ENCODE results near the gene DEFB108B. TPM values are rescaled to one million over a fixed set of nuclear protein-coding genes. Genes with fewer than 3 reads are reported as not detected.
"Not testable (repeated sequence)": the region's sequence is repeated elsewhere in the genome, so short reads cannot be mapped to it uniquely, and the experiment has no call there.

Gene DEFB108B
- polyA plus RNA-seq, 1 donor, result not detected

DNA sequence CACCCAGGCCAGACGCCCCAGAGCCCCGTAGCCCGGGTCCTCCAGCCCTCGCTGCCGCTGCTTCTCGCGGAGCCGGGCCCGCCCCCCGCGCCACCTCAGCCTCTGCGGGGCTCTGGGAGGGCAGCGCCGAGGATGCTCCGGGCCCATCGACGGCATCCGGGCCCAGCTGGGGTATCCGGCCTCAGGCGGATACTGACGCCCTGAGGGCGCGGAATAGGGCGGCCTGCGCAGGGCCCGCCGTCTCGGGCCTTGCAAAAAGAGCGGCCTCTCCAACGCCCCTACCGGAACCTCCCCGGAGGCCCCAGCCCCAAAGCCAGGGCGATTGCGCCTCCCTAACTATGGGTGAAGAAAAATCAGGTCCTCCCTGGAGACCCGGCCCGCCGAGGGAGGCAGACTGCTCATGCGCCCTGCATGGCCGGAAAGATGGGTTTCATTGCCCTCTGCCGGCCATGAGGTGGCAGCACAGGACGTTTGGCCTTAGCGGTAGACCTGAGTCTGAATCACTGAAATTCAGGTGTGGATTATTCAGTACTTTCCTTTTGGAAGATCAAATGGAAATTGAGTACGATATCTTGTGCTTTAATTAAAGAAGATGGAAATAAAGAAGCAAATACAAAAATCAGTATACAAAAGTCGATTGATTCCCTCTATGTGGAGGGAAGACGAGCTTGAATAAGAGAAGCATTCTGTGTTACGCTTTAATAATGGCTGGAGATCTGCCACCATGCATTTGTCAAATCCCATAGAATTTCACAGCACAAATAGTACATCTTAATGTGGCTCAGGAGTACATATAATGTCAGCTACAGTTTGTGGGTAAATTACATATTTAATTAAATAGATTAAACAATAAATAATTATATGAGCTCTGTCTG, 19.3 kb upstream of the DEFB108B start:
- DNase-seq (ENCODE audit: low read depth), result not testable (repeated sequence)

DNA sequence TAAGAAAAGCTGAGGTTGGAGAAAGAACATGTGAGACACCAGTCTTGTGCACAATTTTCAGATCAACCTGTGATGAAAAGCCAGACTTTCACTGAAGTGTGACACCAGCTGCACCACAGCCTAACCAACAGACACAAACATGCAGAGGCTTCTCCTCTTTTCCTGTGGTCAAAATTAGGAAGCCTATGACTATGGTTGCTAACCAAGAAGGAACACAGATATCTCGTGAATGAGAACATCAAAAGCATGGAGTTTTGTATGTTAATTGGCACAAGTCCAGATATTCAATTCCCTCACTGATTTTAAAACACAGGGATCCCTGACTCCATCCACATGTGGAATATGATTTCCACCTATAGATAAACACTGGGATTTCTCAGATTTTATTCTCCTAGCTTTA, 11.5 kb upstream of the DEFB108B start:
- not testable (repeated sequence) for DNase-seq (ENCODE audit: low read depth)

DNA sequence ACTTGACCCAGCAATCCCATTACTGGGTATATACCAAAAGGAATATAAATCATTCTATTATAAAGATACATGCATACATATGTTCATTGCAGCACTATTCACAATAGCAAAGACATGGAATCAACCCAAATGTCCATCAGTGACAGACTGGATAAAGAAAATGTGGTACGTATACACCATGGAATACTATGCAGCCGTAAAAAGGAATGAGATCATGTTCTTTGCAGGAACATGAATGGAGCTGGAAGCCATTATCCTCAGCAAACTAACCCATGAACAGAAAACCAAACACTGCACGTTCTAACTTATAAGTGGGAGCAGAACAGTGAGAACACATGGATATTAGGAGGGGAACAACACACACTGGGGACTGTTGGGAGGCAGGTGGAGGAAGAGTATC, 3.8 kb upstream of the DEFB108B start:
- not testable (repeated sequence) for DNase-seq (ENCODE audit: low read depth)

DNA sequence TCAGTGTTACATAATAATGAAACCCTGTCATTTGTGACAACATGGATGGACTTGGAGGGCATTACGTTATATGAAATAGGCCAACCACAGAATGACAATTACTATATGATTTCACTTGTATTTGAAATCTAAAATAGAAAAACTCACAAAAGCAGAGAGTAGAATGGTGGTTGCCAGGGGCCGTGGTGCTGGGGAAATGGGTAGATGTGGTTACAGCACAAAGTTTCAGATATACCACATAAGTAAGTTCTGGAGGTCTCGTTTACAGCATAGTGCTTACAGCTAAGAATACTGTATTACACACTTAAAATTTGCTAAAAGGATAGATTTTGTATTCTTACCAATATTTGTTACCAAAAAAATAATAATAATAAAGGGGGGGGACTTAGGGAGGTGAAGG, 3.3 kb upstream of the DEFB108B start:
- DNase-seq (ENCODE audit: low read depth), result not testable (repeated sequence)

DNA sequence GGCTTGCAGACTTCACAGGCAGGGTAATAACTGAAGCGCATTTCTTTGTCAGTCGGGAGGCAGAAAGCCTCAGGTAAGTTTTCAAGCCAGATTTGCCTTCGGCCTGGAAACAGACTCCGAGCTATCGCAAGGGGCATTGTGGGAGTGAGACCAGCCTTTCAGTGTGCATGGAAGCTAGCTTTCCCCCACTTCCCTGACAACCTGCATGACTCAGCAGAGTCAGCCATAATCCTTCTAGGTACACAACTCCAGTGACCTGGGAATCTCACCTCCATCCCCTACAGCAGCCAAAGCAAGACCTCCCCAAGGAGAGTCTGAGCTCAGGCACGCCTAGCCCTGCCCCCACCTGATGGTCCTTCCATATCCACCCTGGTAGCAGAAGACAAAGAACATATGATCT, 9.7 kb downstream of the DEFB108B start:
- not testable (repeated sequence) for DNase-seq (ENCODE audit: low read depth)

DNA sequence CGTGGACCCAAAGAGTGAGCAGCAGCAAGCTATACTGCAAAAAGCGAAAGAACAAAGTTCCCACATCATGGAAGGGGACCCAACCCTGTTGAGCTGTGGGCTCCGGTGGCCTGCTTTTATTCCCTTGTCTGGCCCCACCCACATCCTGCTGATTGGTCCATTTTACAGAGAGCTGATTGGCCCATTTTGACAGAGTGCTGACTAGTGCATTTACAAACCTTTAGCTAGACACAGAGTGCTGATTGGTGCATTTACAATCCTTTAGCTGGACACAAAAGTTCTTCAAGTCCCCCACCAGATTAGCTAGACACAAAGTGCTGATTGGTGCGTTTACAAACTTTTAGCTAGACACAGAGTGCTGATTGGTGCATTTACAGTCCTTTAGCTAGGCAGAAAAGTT, 10.4 kb downstream of the DEFB108B start:
- not testable (repeated sequence) for DNase-seq (ENCODE audit: low read depth)

DNA sequence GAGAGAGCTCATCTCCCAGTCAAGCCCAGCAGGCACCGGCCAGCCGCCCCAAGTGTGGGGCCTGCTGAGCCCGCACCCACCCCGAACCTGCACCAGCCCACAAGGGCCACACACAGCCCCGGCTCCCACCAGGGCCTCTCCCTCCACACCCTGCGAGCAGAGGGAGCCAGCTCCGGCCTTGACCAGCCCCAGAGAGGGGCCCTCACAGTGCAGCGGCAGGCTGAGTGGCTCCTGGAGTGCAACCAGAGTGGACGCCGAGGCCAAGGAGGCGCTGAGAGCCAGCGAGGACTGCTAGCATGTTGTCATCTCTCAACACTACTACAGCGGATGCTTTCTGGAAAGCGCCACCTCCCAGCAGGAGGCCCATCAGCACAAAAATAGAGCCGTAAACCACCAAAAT, 10.9 kb downstream of the DEFB108B start:
- no peak for DNase-seq (ENCODE audit: low read depth)

DNA sequence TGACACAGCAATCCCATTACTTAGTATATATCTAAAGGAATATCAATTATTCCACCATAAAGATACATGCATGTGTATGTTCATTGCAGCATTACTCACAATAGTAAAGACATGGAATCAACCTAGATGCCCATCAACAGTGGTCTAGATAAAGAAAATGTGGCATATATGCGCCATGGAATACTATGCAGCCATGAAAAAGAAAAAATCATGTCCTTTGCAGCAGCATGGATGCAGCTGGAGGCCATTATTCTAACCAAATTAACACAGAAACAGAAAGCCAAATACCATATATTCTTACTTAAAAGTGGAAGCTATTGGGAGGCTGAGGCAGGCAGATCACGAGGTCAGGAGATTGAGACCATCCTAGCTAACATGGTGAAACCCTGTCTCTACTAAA, 20.9 kb downstream of the DEFB108B start:
- DNase-seq (ENCODE audit: low read depth), result not testable (repeated sequence)

DNA sequence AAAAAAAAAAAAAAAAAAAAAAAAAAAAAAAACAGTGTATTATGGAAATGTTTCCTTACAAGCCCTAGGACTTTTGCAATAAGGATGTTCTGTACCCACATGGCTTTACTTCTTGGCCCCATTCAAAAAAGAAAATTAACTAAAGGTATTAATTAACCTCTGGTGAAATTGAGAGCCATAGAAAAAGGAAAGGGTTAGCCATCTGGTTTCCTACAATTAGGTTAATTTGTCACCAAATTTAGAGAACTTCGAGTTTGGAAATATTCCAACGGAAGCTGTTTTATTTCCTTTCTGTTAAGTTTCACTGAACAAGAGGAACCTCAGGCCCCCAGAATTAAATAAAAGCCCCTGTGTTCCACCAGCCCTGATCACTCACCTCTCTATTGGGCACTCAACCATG, 22.9 kb downstream of the DEFB108B start:
- DNase-seq (ENCODE audit: low read depth), result not testable (repeated sequence)

DNA sequence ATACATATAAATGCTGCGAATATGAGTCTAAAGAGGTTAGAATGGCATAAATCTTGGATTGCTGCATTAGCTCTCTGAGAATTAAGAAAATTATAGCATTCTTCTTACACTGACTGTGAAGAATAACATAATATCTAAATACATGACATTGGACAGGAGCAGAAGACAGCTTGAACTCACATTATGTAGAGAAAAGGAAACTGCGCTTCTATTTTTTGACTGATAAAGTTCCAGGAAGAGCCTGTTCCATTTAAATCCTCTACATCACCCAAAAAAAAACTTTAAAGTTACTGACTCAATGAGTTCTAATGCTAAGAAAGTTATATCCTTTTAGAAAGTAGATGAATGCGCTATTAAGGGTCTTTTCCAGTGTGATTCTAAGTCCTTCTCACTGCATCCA, 27.8 kb downstream of the DEFB108B start:
- DNase-seq (ENCODE audit: low read depth), result not testable (repeated sequence)

DNA sequence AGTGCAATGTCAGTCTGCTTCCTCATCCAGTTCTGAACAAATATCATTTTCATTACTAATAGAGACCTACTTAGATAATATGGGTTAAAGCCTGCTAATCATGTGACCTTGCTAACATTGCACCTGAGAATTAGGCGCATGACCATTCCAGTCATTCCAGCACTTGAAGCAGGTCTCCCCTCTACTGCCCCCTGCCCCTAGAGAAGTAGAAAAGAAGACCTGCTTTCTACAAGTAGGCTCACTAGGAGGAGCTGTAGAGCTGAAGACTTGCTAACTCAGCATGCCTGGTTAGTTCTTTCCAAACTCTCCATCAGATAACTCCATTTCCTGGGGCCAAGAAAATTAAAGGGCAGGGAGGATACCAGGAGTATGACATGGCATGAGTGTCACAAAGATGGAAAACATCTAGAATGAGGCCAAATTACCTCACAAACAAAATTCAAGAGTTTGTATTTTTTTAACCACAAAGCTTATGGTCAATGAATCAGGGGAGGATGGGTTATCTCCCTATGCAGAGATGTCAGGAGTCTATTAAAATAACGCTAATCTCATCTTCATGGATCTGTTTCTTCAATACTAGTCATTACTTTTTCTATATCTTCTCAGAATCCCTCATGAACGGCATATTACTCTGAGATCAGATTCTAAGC, 31.1 kb downstream of the DEFB108B start:
- DNase-seq (ENCODE audit: low read depth), result peak; percentile 2

DNA sequence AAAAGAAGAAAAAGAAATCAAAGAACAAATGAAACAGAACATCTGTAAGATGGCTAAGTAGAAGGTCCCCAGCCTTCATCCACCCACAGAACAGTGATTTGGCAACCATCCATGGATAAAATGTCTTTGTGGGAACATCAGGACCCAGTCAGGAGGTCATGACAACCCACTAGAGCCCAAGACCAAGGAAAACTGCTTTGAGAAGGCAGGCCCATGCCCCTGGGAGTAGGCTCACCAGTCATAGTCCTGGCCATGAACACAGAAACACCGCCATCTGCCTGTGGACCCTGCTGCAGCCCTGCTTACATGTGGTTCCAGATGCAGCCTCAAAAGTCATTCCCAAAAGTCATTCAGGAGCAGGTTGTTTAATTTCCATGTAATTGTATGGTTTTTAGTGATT, 34.2 kb downstream of the DEFB108B start:
- DNase-seq (ENCODE audit: low read depth), result not testable (repeated sequence)

DNA sequence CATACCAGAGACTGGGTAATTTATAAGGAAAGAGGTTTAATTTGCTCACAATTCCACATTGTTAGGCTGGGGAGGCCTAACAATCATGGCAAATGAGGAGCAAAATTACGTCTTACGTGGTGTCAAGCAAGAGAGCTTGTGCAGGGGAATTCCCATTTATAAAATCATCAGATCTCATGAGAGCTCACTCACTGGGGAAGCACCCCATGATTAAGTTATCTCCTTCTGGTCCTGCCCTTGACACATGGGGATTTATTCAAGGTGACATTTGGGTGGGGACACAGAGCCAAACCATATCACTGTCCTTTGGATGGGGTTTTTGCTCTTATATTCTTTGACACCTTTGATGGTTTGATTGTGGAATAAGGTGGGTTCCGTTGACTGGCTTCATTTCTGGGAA, 36.9 kb downstream of the DEFB108B start:
- not testable (repeated sequence) for DNase-seq (ENCODE audit: low read depth)

DNA sequence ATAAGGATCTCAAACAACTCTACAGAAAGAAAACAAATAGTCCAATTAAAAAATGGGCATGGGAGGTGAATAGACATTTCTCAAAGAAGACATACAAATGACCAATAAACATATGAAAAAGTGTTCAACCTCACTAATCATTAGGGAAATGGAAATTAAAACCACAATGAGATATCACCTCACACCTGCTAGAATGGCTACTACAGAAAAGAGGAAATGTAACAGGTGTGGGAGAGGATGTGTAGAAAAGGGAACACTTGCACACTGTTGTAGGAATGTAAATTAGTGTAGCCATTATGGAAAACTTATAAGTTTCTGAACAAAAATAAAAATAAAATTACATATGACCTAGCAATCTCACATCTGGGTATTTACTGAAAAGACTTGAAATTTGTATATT, 37.7 kb downstream of the DEFB108B start:
- not testable (repeated sequence) for DNase-seq (ENCODE audit: low read depth)

DNA sequence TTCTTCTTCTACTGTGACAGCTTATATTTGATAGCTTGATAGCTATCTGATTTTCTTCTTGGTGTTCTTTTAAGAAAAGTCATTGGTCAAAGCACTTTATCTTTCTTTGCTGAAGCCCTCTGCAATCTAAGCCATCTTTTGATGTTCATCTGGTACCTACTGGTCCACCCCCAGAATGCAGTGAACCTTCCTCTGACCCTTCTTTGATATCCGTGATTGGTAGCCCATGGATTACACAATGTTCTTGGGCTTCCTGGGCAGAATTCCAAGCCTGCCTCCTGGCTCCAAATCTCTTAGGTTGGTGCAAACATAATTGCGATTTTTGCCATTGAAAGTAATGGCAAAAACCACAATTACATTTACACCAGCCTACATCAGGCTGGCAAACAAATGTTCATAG, 43.3 kb downstream of the DEFB108B start:
- not testable (repeated sequence) for DNase-seq (ENCODE audit: low read depth)

DNA sequence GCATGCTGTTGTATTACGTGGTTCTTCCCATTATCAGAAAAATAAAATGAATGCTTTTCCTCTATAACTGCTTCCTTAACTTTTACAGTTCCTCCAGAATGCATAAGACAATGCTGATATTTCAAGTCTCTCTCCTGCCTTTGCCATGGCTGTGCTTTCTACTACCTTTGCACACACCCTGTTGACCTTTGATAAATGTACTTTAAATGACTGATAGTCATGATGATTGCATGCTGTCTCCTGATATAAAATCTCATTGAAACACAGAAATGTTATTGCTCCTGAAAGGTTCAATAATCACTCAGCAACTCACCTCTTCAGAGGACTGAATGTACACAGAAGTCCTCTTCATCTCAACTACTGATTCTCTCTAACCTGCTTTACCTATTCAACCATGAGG, 45.1 kb downstream of the DEFB108B start, which contains the start of gene DEFB131B:
TSS of gene DEFB131B (plus strand) at position 395 of the 400 bp plus-strand sequence. CDS start at position 395, 0 bp downstream.
- not testable (repeated sequence) for DNase-seq (ENCODE audit: low read depth)

DNA sequence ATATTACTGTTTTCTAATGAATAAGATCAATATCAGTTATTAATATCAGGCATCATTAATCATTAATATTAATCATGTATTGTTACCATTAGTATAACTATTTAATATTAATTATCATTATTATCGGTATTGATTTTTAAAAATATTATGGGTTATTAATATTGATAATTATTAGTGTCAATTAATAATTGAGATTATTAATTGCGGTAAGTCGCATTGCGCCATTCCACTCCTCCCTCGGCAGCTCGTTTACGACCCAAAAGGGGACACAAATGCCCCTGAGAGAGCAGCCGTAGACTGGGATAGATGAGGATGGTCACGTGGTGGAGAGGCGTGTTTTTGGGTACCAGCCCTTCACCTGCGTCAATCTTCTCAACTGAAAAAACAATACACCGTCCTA, 52.8 kb downstream of the DEFB108B start:
- DNase-seq (ENCODE audit: low read depth), result not testable (repeated sequence)

Other genes with a start within 250 kb of the DEFB108B start
- not detected for gene DEFB131B, start 45.3 kb downstream of the DEFB108B start, polyA plus RNA-seq (ENCODE audit: insufficient read length)
- 2.2 TPM for gene XNDC1N, start 95.4 kb downstream of the DEFB108B start, polyA plus RNA-seq (ENCODE audit: insufficient read length)
- gene RNF121, start 95.8 kb downstream of the DEFB108B start, polyA plus RNA-seq (ENCODE audit: insufficient read length), result 30.7 TPM
- 8.2 TPM for gene IL18BP, start 165.7 kb downstream of the DEFB108B start, polyA plus RNA-seq (ENCODE audit: insufficient read length)
- 165 TPM for gene NUMA1, start 247.3 kb downstream of the DEFB108B start, polyA plus RNA-seq (ENCODE audit: insufficient read length)
- 6.5 TPM for gene LRRC51, start 247.7 kb downstream of the DEFB108B start, polyA plus RNA-seq (ENCODE audit: insufficient read length)

Data from forelimb muscle (tissue), 1 donor.